ENCODE results near the gene PSD4. TPM values are rescaled to one million over a fixed set of nuclear protein-coding genes. Genes with fewer than 3 reads are reported as not detected.

The PSD4 gene
- total and polyA plus RNA-seq, 10 of the 15 experiments (the other 5 are each of a cell fraction or from before 2014, with no cell fraction given) = 0.68 to 114 (median 35.1) TPM

GRCh38 chr2:113202305-113203216, 28.8 kb downstream of the PSD4 start:
- Histone ChIP-seq H3K4me2 (ENCODE audit: control insufficient read depth, insufficient read depth) (no peak overlapping the region), H3K79me2 (ENCODE audit: control insufficient read depth, insufficient read depth, low read length) (no peaks in the 10 kb centered on the region), H3K9me3 (replicated peaks; ENCODE audit: control insufficient read depth, insufficient read depth, low read length) (no peaks in the 10 kb centered on the region), H3K4me1 (ENCODE audit: control insufficient read depth, insufficient read depth, low read length) (no peaks in the 10 kb centered on the region), H2AFZ (ENCODE audit: control insufficient read depth, low read depth, low read length) (no peak overlapping the region), H3K27ac (ENCODE audit: control insufficient read depth, insufficient read depth) (no peak overlapping the region), H4K20me1 (ENCODE audit: control insufficient read depth, insufficient read depth) (no peaks in the 10 kb centered on the region), H3K36me3 (ENCODE audit: control insufficient read depth in 2 of 2, insufficient read depth in 2 of 2, low read length in 1 of 2) (peaks cover 25 to 28% of the 10 kb centered on the region in 2 experiments), H3K27me3 (replicated peaks in 1 of 2; ENCODE audit: control insufficient read depth in 2 of 2, insufficient read depth in 2 of 2, low read length in 1 of 2) (no peaks in the 10 kb centered on the region), H3K9ac (ENCODE audit: control insufficient read depth, insufficient read depth, low read length) (no peak overlapping the region), H3K4me3 (no peak overlapping the region)
- peak; percentile 34 for ATAC-seq
- ChIA-PET POLR2A (interaction anchor here (1.0 to 1.6 kb wide), 4 partner anchors 27 to 59 kb away, joined by 3 to 11 read pairs (median 4); partner anchors contain the start of gene PSD4), SMC1A (ENCODE audit: uncharacterized antibody, unreplicated experiment) (interaction anchor here (1.1 to 4.8 kb wide), 7 partner anchors 22 to 71 kb away, joined by 3 to 43 read pairs (median 4); partner anchors contain the start of gene PSD4), RAD21 (ENCODE audit: unreplicated experiment) (interaction anchor here (0.9 to 3.1 kb wide), 8 partner anchors 15 to 174 kb away, joined by 3 to 35 read pairs (median 4); partner anchors contain the start of gene PSD4), CTCF (interaction anchor here (0.8 to 12.2 kb wide), 13 partner anchors 8 to 188 kb away, joined by 3 to 106 read pairs (median 20); partner anchors contain the start of gene PSD4)
- in situ Hi-C loops (cut with MboI) = no loop called here
- intact Hi-C loops (cut with micrococcal nuclease; ENCODE audit: unreplicated experiment) = no loop called here
- no peak for DNase-seq (ENCODE audit: low read depth, low spot score)
- no peak for FAIRE-seq
- BruUV-seq (replicated peaks) = no TSS peak
- 73% methylated on average over 12 of the region's 13 CpGs for WGBS (ENCODE audit: insufficient coverage, insufficient replicate concordance, low lambda C conversion rate, missing lambda C conversion rate)
- TF ChIP-seq NR2C1 (IDR thresholded peaks at IDR 0.05) (no peak), POLR2AphosphoS2 (IDR thresholded peaks at IDR 0.05; ENCODE audit: low read depth, low read length) (peak; percentile 67; the same call in 1 of the 2 replicates), ZNF622 (IDR thresholded peaks at IDR 0.05) (no peak), IRF5 (IDR thresholded peaks at IDR 0.05; ENCODE audit: borderline replicate concordance) (no peak), STAT3 (IDR thresholded peaks at IDR 0.05; ENCODE audit: low read depth, low read length) (no peak), TAF1 (IDR thresholded peaks at IDR 0.05; ENCODE audit: borderline replicate concordance, low read depth, low read length) (no peak), POU2F2 (IDR thresholded peaks at IDR 0.05; ENCODE audit: borderline replicate concordance, low read depth, low read length) (no peak), MYB (IDR thresholded peaks at IDR 0.05; ENCODE audit: borderline replicate concordance, low read depth, low read length) (no peak), PBX3 (IDR thresholded peaks at IDR 0.05; ENCODE audit: insufficient replicate concordance, low read depth, low read length) (no peak), ZBED1 (IDR thresholded peaks at IDR 0.05; ENCODE audit: borderline replicate concordance) (no peak), ZNF24 (IDR thresholded peaks at IDR 0.05) (peak; percentile 87), POLR2AphosphoS5 (IDR thresholded peaks at IDR 0.05; ENCODE audit: low read length) (peak; percentile 69; the same call in 1 of the 2 replicates), PRDM15 (CRISPR knock-in tag; IDR thresholded peaks at IDR 0.05) (no peak), YBX1 (IDR thresholded peaks at IDR 0.05) (no peak), WRNIP1 (IDR thresholded peaks at IDR 0.05; ENCODE audit: borderline replicate concordance, low read depth, low read length) (no peak), POLR2A (IDR thresholded peaks at IDR 0.05; ENCODE audit: low read depth, low read length) (peak; percentile 76)
- TF ChIP-seq, protein P1, sequence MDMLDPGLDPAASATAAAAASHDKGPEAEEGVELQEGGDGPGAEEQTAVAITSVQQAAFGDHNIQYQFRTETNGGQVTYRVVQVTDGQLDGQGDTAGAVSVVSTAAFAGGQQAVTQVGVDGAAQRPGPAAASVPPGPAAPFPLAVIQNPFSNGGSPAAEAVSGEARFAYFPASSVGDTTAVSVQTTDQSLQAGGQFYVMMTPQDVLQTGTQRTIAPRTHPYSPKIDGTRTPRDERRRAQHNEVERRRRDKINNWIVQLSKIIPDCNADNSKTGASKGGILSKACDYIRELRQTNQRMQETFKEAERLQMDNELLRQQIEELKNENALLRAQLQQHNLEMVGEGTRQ (IDR thresholded peaks at IDR 0.05; ENCODE audit: borderline replicate concordance, low read depth, low read length) = no peak

Data from GM12878 (cell line).